Upper lobe of left lung (tissue), 6 donors: ENCODE measurements around the gene MYO16. TPM values are rescaled to one million over a fixed set of nuclear protein-coding genes. Genes with fewer than 3 reads are reported as not detected.

ENCODE experiments used
- ATAC-seq, 2 donors: fragments of 200-7000 bp; cut with Tn5 transposase; one replicate each; pipeline ENCODE4 v1.9.1; 2022; ENCODE audit warnings: mild to moderate bottlenecking in 2 of 2, moderate library complexity in 2 of 2; ENCODE audit not compliant: low FRiP score in 2 of 2
- DNase-seq, 2 donors: peaks; one replicate each; pipeline ENCODE4 v3.0.0-alpha.2; 2019 to 2020
- H3K27ac ChIP-seq, 4 donors: fragments of 200-600 bp; sonication (generic); one replicate each; pipeline ENCODE4 v1.5.1; 2016 to 2019
- H3K27me3 ChIP-seq, 4 donors: fragments of 200-600 bp; sonication (generic); one replicate each; pipeline ENCODE4 v1.5.1; 2017 to 2019
- H3K36me3 ChIP-seq, 4 donors: fragments of 200-600 bp; sonication (generic); one replicate each; pipeline ENCODE4 v1.5.1; 2016 to 2019
- H3K4me1 ChIP-seq, 4 donors: fragments of 200-600 bp; sonication (generic); one replicate each; pipeline ENCODE4 v1.5.1; 2018 to 2019
- H3K4me3 ChIP-seq, 4 donors: fragments of 200-600 bp; sonication (generic); one replicate each; pipeline ENCODE4 v1.5.1; 2017 to 2019; ENCODE audit warnings: mild to moderate bottlenecking in 2 of 4, moderate library complexity in 1 of 4
- H3K9me3 ChIP-seq, 4 donors: fragments of 200-600 bp; sonication (generic); one replicate each; pipeline ENCODE4 v1.5.1; 2018 to 2019
- CTCF ChIP-seq, 6 experiments: fragments of 450-650 bp in 4 of 6; fragments of 200-600 bp in 2 of 6; sonication (generic) in 2 of 6; IDR thresholded peaks; one replicate each; pipeline ENCODE4 v1.5.1; 2016 to 2019; ENCODE audit warnings: antibody characterized with exemption in 6 of 6
- EP300 ChIP-seq, 4 donors: sonication (generic); formaldehyde crosslinking; IDR thresholded peaks; one replicate each; pipeline ENCODE4 v1.5.1; 2017; ENCODE audit warnings: antibody characterized with exemption in 4 of 4, control low read depth in 2 of 4
- POLR2A ChIP-seq, 4 donors: fragments of 450-650 bp; IDR thresholded peaks; one replicate each; pipeline ENCODE4 v1.5.1; 2016 to 2017; ENCODE audit warnings: antibody characterized with exemption in 4 of 4, mild to moderate bottlenecking in 2 of 4
- POLR2AphosphoS5 ChIP-seq, 2 donors: sonication (generic); formaldehyde crosslinking; IDR thresholded peaks; one replicate each; pipeline ENCODE4 v1.5.1; 2017; ENCODE audit warnings: antibody characterized with exemption in 2 of 2
- WGBS, 2 donors: methylation state at CpG; one replicate each; pipeline ENCODE4 v1.1.5; 2017 to 2018; 5-methylcytosine and 5-hydroxymethylcytosine counted together
- total RNA-seq, 6 donors: library from RNA; depleted of rRNA in 4 of 6; stranded (reverse); fragments of >200 nt in 4 of 6; gene quantifications; one replicate each; pipeline versions ENCODE4 v1.1.0 to v1.2.1, GENCODE V29; 2016 to 2021
- donor health status: DM: no; HTN: no; CAD: no; lungs with moderate emphysema.
- donor health status: DM: no; HTN: yes; CAD: no; lungs with severe emphysema.

MYO16 gene
- total RNA-seq, 6 donors from 2014 or later, result under 0.01 to 0.55 (median 0.20) TPM; not detected in 1

GRCh38 chr13:108595436-108596274 is 33.8 kb upstream of the MYO16 start:
- no peak for TF ChIP-seq CTCF (IDR thresholded peaks at IDR 0.05)
- no peak for TF ChIP-seq POLR2AphosphoS5 (IDR thresholded peaks at IDR 0.05)
- TF ChIP-seq POLR2A (IDR thresholded peaks at IDR 0.05), result no peak
- TF ChIP-seq EP300 (IDR thresholded peaks at IDR 0.05), result no peak
- Histone ChIP-seq H3K36me3 (no peaks in the 10 kb centered on the region), H3K4me3 (no peak overlapping the region), H3K4me1 (no peaks in the 10 kb centered on the region), H3K27me3 (no peaks in the 10 kb centered on the region), H3K27ac (no peak overlapping the region), H3K9me3 (no peaks in the 10 kb centered on the region)
- DNase-seq (no peak), ATAC-seq (no peak)
- 40 to 49% methylated on average over 13 of the region's 13 CpGs for WGBS, 2 donors

DNA sequence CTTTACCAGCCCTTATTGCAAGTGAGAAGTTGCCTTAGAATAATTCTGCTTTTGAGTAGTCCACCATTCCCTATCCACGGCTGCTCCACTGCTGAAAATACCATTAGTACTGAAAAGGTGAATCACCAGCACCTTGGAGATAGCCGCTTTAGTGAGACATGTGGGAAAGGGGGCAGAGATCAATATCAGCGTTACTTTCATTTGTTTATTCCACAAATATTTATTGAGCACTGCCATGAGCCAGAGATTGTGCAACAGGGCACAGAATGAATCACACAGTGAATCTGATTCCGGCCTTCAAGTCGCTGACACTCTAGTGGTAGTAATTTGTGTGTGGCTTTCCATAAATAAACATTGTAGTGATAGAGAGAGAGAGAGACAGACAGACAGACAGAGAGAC is 31.5 kb upstream of the MYO16 start:
- TF ChIP-seq CTCF (IDR thresholded peaks at IDR 0.05) (no peak), EP300 (IDR thresholded peaks at IDR 0.05) (no peak), POLR2A (IDR thresholded peaks at IDR 0.05) (no peak), POLR2AphosphoS5 (IDR thresholded peaks at IDR 0.05) (no peak)
- H3K36me3 ChIP-seq, result no peaks in the 10 kb centered on the region
- H3K9me3 ChIP-seq, result no peaks in the 10 kb centered on the region
- no peaks in the 10 kb centered on the region for H3K27me3 ChIP-seq
- WGBS, 2 donors, result 47 to 65% methylated on average over 5 of the region's 5 CpGs
- DNase-seq (no peak), ATAC-seq (no peak)
- no peak overlapping the region for H3K27ac ChIP-seq
- no peak overlapping the region for H3K4me3 ChIP-seq
- H3K4me1 ChIP-seq, result no peaks in the 10 kb centered on the region

DNA sequence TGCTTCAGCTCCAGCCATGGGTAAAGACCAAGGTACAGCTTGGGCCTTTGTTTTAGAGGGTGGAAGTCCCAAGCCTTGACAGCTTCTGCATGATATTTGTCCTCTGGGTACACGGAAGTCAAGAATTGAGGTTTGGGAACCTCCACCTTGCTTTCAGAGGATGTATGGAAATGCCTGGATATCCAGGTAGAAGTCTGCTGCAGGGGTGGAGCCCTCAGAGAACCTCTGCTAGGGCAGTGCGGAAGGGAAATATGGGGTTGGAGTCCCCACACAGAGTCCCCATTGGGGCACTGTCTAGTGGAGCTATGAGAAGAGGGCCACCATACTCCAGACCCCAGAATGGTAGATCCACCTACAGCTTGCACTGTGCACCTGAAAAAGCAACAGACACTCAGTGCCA is 23.0 kb upstream of the MYO16 start:
- TF ChIP-seq EP300 (IDR thresholded peaks at IDR 0.05), result no peak
- no peak for TF ChIP-seq POLR2A (IDR thresholded peaks at IDR 0.05)
- TF ChIP-seq POLR2AphosphoS5 (IDR thresholded peaks at IDR 0.05), result no peak
- TF ChIP-seq CTCF (IDR thresholded peaks at IDR 0.05), result no peak
- Histone ChIP-seq H3K36me3 (no peaks in the 10 kb centered on the region), H3K4me3 (no peak overlapping the region), H3K4me1 (no peaks in the 10 kb centered on the region), H3K27ac (no peak overlapping the region), H3K27me3 (no peaks in the 10 kb centered on the region), H3K9me3 (peaks cover 0 to 13% (median 5%) of the 10 kb centered on the region in 4 donors)
- DNase-seq, result no peak
- ATAC-seq, result no peak
- WGBS, 2 donors, result 61 to 100% methylated on average over 1 to 2 of the region's 2 CpGs

DNA sequence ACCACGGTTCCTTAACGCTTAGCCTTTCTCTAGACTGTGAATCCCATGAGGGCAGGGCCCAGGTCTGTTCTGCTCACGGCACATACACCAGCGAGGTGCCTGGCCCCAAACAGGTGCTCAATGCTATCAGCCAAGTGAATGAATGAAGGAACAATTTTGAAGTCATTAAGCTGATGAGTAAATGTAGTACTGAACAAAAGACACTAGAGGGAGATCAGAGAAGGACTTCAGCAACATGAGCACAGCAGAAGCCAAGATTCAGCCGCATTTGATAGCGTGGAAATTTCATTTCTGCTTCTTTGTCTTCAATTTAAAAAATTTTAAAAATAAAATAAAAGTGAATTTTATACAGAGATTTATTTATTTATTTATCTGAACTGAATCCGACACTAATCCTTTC is 20.1 kb upstream of the MYO16 start:
- Histone ChIP-seq H3K27me3 (no peaks in the 10 kb centered on the region), H3K36me3 (no peaks in the 10 kb centered on the region), H3K9me3 (peaks cover 0 to 13% (median 5%) of the 10 kb centered on the region in 4 donors), H3K27ac (no peak overlapping the region), H3K4me3 (no peak overlapping the region), H3K4me1 (no peaks in the 10 kb centered on the region)
- ATAC-seq, result peak in 1 of 2 donors; percentile 58
- WGBS, 2 donors, result 80 to 82% methylated on average over 7 of the region's 7 CpGs
- no peak for DNase-seq
- TF ChIP-seq POLR2A (IDR thresholded peaks at IDR 0.05) (no peak), CTCF (IDR thresholded peaks at IDR 0.05) (peak in 1 of 6 experiments; percentile 31)

DNA sequence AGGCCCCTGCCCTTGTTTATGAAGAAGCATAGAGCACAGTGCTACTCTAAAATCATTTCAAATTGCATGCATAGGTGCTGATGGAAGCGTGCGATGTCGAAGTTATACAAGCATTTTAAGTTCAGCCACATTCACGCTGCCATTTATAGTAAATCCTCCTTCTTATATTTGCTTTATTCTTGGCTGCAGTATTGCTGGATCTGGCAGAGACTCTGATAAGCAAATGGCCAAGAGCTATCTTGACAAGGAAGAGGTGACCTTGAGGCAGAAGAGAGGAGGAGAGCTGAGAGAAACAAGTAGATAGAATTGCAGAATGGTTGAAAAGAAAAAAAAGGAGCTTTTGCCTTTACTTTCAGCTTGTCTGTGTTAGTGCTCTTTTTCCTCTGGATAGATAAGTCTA is 18.9 kb upstream of the MYO16 start:
- H3K27me3 ChIP-seq, result no peaks in the 10 kb centered on the region
- no peak overlapping the region for H3K4me3 ChIP-seq
- DNase-seq (no peak), ATAC-seq (no peak)
- no peak overlapping the region for H3K27ac ChIP-seq
- H3K36me3 ChIP-seq, result no peaks in the 10 kb centered on the region
- peaks cover 0 to 13% (median 5%) of the 10 kb centered on the region in 4 donors for H3K9me3 ChIP-seq
- no peak for TF ChIP-seq CTCF (IDR thresholded peaks at IDR 0.05)
- no peak for TF ChIP-seq POLR2AphosphoS5 (IDR thresholded peaks at IDR 0.05)
- no peak for TF ChIP-seq POLR2A (IDR thresholded peaks at IDR 0.05)
- TF ChIP-seq EP300 (IDR thresholded peaks at IDR 0.05), result no peak
- H3K4me1 ChIP-seq, result no peaks in the 10 kb centered on the region
- 54 to 68% methylated on average over 4 of the region's 4 CpGs for WGBS, 2 donors
